Stimulated activated CD4-positive, alpha-beta T cell treated with anti-CD3 and anti-CD28 coated beads, Interleukin-2, amount 100 ng/mL, for 4 hours (primary cell): ENCODE results near the gene DSCAM.
"Not testable (repeated sequence)": the region's sequence is repeated elsewhere in the genome, so short reads cannot be mapped to it uniquely, and the experiment has no call there.

Source experiments
- DNase-seq: peaks from one replicate; pipeline ENCODE4 v3.0.0-alpha.2; 2020; ENCODE audit warnings: low read depth

Gene DSCAM

GRCh38 chr21:40244981-40245380 lies 602.0 kb downstream of the DSCAM start:
- DNase-seq = no peak

GRCh38 chr21:40243685-40244084 lies 603.3 kb downstream of the DSCAM start:
- no peak for DNase-seq

- no peak for DNase-seq
These were observed 604.2 kb downstream of the DSCAM start for GRCh38 chr21:40242586-40243265.

- no peak for DNase-seq
These were observed 611.4 kb downstream of the DSCAM start for GRCh38 chr21:40235528-40235927.

GRCh38 chr21:40231979-40232378 lies 615.0 kb downstream of the DSCAM start:
- DNase-seq = no peak

GRCh38 chr21:40227096-40227495 lies 619.9 kb downstream of the DSCAM start:
- DNase-seq = no peak

GRCh38 chr21:40215941-40216340 lies 631.0 kb downstream of the DSCAM start:
- no peak for DNase-seq

GRCh38 chr21:40210251-40210650 lies 636.7 kb downstream of the DSCAM start:
- no peak for DNase-seq

GRCh38 chr21:40208948-40209345 lies 638.0 kb downstream of the DSCAM start:
- no peak for DNase-seq

GRCh38 chr21:40208206-40208947 lies 638.6 kb downstream of the DSCAM start:
- no peak for DNase-seq

GRCh38 chr21:40200946-40201345 lies 646.0 kb downstream of the DSCAM start:
- no peak for DNase-seq

- DNase-seq = no peak
These were observed 646.8 kb downstream of the DSCAM start for GRCh38 chr21:40200126-40200525.

- no peak for DNase-seq
These were observed 652.6 kb downstream of the DSCAM start for GRCh38 chr21:40194185-40194980.

- DNase-seq = no peak
These were observed 655.3 kb downstream of the DSCAM start for GRCh38 chr21:40191616-40192015.

GRCh38 chr21:40191196-40191595 lies 655.8 kb downstream of the DSCAM start:
- DNase-seq = no peak

- DNase-seq = no peak
These were observed 658.9 kb downstream of the DSCAM start for GRCh38 chr21:40187946-40188654.

- no peak for DNase-seq
These were observed 659.7 kb downstream of the DSCAM start for GRCh38 chr21:40187244-40187643.

GRCh38 chr21:40186045-40186444 lies 660.9 kb downstream of the DSCAM start:
- DNase-seq = no peak

GRCh38 chr21:40185208-40185607 lies 661.8 kb downstream of the DSCAM start:
- DNase-seq = no peak

GRCh38 chr21:40182491-40182890 lies 664.5 kb downstream of the DSCAM start:
- DNase-seq = not testable (repeated sequence)

- no peak for DNase-seq
These were observed 667.8 kb downstream of the DSCAM start for GRCh38 chr21:40179166-40179565.

GRCh38 chr21:40178726-40179125 lies 668.2 kb downstream of the DSCAM start:
- DNase-seq = no peak
